Progenitor cell of endocrine pancreas (in vitro differentiated cells): ENCODE results near the gene CD27. TPM values are rescaled to one million over a fixed set of nuclear protein-coding genes. Genes with fewer than 3 reads are reported as not detected.

Experiments used
- DNase-seq: peaks from one replicate; pipeline ENCODE4 v3.0.0; 2021; ENCODE audit warnings: low spot score; ENCODE audit not compliant: unreplicated experiment
- H3K27ac Mint-ChIP-seq: 2 replicates; pipeline ENCODE4 v1.8.0; 2021; ENCODE audit warnings: mild to moderate bottlenecking, moderate library complexity, mixed read lengths
- H3K27me3 Mint-ChIP-seq: 2 replicates; pipeline ENCODE4 v1.8.0; 2021; ENCODE audit warnings: mixed read lengths
- H3K36me3 Mint-ChIP-seq: 2 replicates; pipeline ENCODE4 v1.8.0; 2022; ENCODE audit warnings: mixed read lengths; ENCODE audit not compliant: insufficient read depth
- H3K4me1 Mint-ChIP-seq: 2 replicates; pipeline ENCODE4 v1.8.0; 2021; ENCODE audit warnings: low read depth, mixed read lengths
- H3K4me3 Mint-ChIP-seq: 2 replicates; pipeline ENCODE4 v1.8.0; 2021; ENCODE audit warnings: low read depth, mild to moderate bottlenecking, moderate library complexity, mixed read lengths
- H3K9me3 Mint-ChIP-seq: 2 replicates; pipeline ENCODE4 v1.8.0; 2021; ENCODE audit warnings: low read depth, mixed read lengths
- CTCF ChIP-seq: fragments of 200-600 bp; sonication (generic); IDR thresholded peaks from one replicate; pipeline ENCODE4 v1.5.0; 2021; ENCODE audit warnings: antibody characterized with exemption, mild to moderate bottlenecking; ENCODE audit not compliant: unreplicated experiment
- total RNA-seq: library from RNA; stranded (reverse); gene quantifications from 2 replicates; pipeline ENCODE4 v1.2.1, GENCODE V29; 2021

CD27 gene
- total RNA-seq, 1 donor from 2014 or later, result not detected

- H3K27me3 Mint-ChIP-seq, result peaks cover 30% of the 10 kb centered on the region
- no peak for TF ChIP-seq CTCF
- H3K27ac Mint-ChIP-seq, result no peak overlapping the region
- H3K9me3 Mint-ChIP-seq, result no peaks in the 10 kb centered on the region
- H3K4me3 Mint-ChIP-seq, result no peak overlapping the region
- peaks cover 2% of the 10 kb centered on the region for H3K4me1 Mint-ChIP-seq
- H3K36me3 Mint-ChIP-seq, result no peaks in the 10 kb centered on the region
- DNase-seq, result no peak
Observed at GRCh38 chr12:6428326-6428725, 16.4 kb upstream of the CD27 start.

- Mint-ChIP-seq H3K4me3 (no peak overlapping the region), H3K27me3 (peaks cover 36% of the 10 kb centered on the region), H3K27ac (no peak overlapping the region), H3K9me3 (no peaks in the 10 kb centered on the region), H3K4me1 (peaks cover 2% of the 10 kb centered on the region), H3K36me3 (no peaks in the 10 kb centered on the region)
- DNase-seq, result no peak
- TF ChIP-seq CTCF, result no peak
Observed at GRCh38 chr12:6430124-6430989, 14.4 kb upstream of the CD27 start.

GRCh38 chr12:6432991-6433390 is 11.8 kb upstream of the CD27 start:
- peaks cover 33% of the 10 kb centered on the region for H3K27me3 Mint-ChIP-seq
- H3K9me3 Mint-ChIP-seq, result no peaks in the 10 kb centered on the region
- TF ChIP-seq CTCF, result no peak
- no peaks in the 10 kb centered on the region for H3K36me3 Mint-ChIP-seq
- H3K4me1 Mint-ChIP-seq, result peaks cover 2% of the 10 kb centered on the region
- H3K4me3 Mint-ChIP-seq, result no peak overlapping the region
- DNase-seq, result no peak
- no peak overlapping the region for H3K27ac Mint-ChIP-seq

GRCh38 chr12:6434205-6435140 is 10.3 kb upstream of the CD27 start:
- no peak for TF ChIP-seq CTCF
- no peaks in the 10 kb centered on the region for H3K9me3 Mint-ChIP-seq
- H3K4me1 Mint-ChIP-seq, result peaks cover 2% of the 10 kb centered on the region
- no peak overlapping the region for H3K4me3 Mint-ChIP-seq
- peaks cover 33% of the 10 kb centered on the region for H3K27me3 Mint-ChIP-seq
- DNase-seq, result no peak
- H3K36me3 Mint-ChIP-seq, result no peaks in the 10 kb centered on the region
- H3K27ac Mint-ChIP-seq, result no peak overlapping the region
